HCT116 (cell line): ENCODE measurements around the gene TMEM187. TPM values are rescaled to one million over a fixed set of nuclear protein-coding genes. Genes with fewer than 3 reads are reported as not detected.

Experiments used
- ATAC-seq: fragments of 200-7000 bp; cut with Tn5 transposase; 2 replicates; pipeline ENCODE4 v1.9.1; 2020; ENCODE audit warnings: mild to moderate bottlenecking, moderate library complexity
- BruUV-seq: library from RNA; stranded (reverse); fragments of 400-500 nt; replicated peaks from 2 replicates; lab custom pipeline; 2021; lab: Mats Ljungman, UMichigan
- CTCF ChIA-PET: fragments of 300-600 bp; sonication (Branson Sonifier 250); formaldehyde crosslinking; loops from one replicate; lab custom pipeline; 2021; ENCODE audit warnings: antibody characterized with exemption; lab: Charles Lee
- POLR2A ChIA-PET: fragments of 300-600, 350-600 bp; sonication (Branson Sonifier 250); formaldehyde crosslinking; loops from one replicate; lab custom pipeline; 2021; ENCODE audit warnings: antibody characterized with exemption; lab: Charles Lee
- RAD21 ChIA-PET, 2 experiments: fragments of 300-600 bp; sonication (Branson Sonifier 250); formaldehyde crosslinking; loops; one replicate each; lab custom pipeline; 2023; ENCODE audit warnings: low total read pairs in 2 of 2; ENCODE audit not compliant: uncharacterized antibody in 2 of 2, unreplicated experiment in 2 of 2, low non-redundant PET in 1 of 2; lab: Charles Lee
- DNase-seq: peaks from one replicate; pipeline ENCODE4 v3.0.0-alpha.2; 2010; ENCODE audit warnings: low read depth, low spot score
- H2AFZ ChIP-seq: fragments of 200-600 bp; shearing (Covaris generic), sonication (generic); 2 replicates; pipeline ENCODE4 v1.6.1; 2017; ENCODE audit warnings: low read depth, mixed run types, mixed read lengths, antibody characterized with exemption, low read length; ENCODE audit not compliant: poor library complexity, severe bottlenecking
- H3K27ac ChIP-seq: 2 replicates; pipeline ENCODE4 v1.5.1; 2012; ENCODE audit warnings: low read depth, low read length
- H3K27me3 ChIP-seq: fragments of 200-600 bp; sonication (generic); 2 replicates; pipeline ENCODE4 v1.6.1; 2016; ENCODE audit warnings: mixed run types, low read length, mixed read lengths; ENCODE audit not compliant: insufficient read depth
- H3K36me3 ChIP-seq, 2 experiments: fragments of 200-500 bp in 1 of 2; fragments of 200-600 bp in 1 of 2; sonication (Bioruptor generic) in 1 of 2; sonication (generic) in 1 of 2; 2 replicates each; pipeline versions ENCODE4 v1.5.1 to v1.6.1; 2014 to 2016; ENCODE audit warnings: low read length in 2 of 2, inconsistent platforms in 1 of 2, mixed read lengths in 1 of 2, mixed run types in 1 of 2; ENCODE audit not compliant: insufficient read depth in 2 of 2, control insufficient read depth in 1 of 2
- H3K4me1 ChIP-seq, 2 experiments: fragments of 200-600 bp in 1 of 2; sonication (generic) in 1 of 2; 2 replicates each; pipeline versions ENCODE4 v1.5.1 to v1.6.1; 2012 to 2017; ENCODE audit warnings: low read length in 2 of 2, inconsistent platforms in 1 of 2, mild to moderate bottlenecking in 1 of 2, mixed read lengths in 1 of 2, mixed run types in 1 of 2, moderate library complexity in 1 of 2; ENCODE audit not compliant: insufficient read depth in 2 of 2, control insufficient read depth in 1 of 2
- H3K4me2 ChIP-seq: fragments of 200-600 bp; sonication (generic); 2 replicates; pipeline ENCODE4 v1.6.1; 2017; ENCODE audit warnings: mixed run types, low read length, mixed read lengths
- H3K4me3 ChIP-seq, 2 experiments: fragments of 200-600 bp in 1 of 2; sonication (generic) in 1 of 2; replicated peaks in 1 of 2; 2 replicates each; pipeline ENCODE4 v1.5.1; 2011 to 2016; ENCODE audit warnings: low read length in 2 of 2, control low read depth in 1 of 2, low read depth in 1 of 2, mild to moderate bottlenecking in 1 of 2, mixed read lengths in 1 of 2, mixed run types in 1 of 2
- H3K79me2 ChIP-seq: fragments of 200-600 bp; sonication (generic); 2 replicates; pipeline ENCODE4 v1.6.1; 2017; ENCODE audit warnings: mild to moderate bottlenecking, mixed run types, low read length, moderate library complexity, mixed read lengths; ENCODE audit not compliant: insufficient read depth
- H3K9ac ChIP-seq: fragments of 200-600 bp; sonication (generic); 2 replicates; pipeline ENCODE4 v1.6.1; 2016; ENCODE audit warnings: low read length, mixed read lengths
- H3K9me2 ChIP-seq: fragments of 200-600 bp; sonication (generic), shearing (Covaris generic); 2 replicates; pipeline ENCODE4 v1.6.1; 2017; ENCODE audit warnings: mixed run types, mild to moderate bottlenecking, moderate library complexity; ENCODE audit not compliant: insufficient read depth
- H3K9me3 ChIP-seq, 2 experiments: fragments of 200-500 bp in 1 of 2; fragments of 200-600 bp in 1 of 2; sonication (Bioruptor generic) in 1 of 2; sonication (generic) in 1 of 2; 2 replicates each; pipeline ENCODE4 v1.6.1; 2014 to 2017; ENCODE audit warnings: low read length in 2 of 2, mixed read lengths in 2 of 2, inconsistent platforms in 1 of 2, low read depth in 1 of 2, mild to moderate bottlenecking in 1 of 2, mixed run types in 1 of 2, moderate library complexity in 1 of 2; ENCODE audit not compliant: control insufficient read depth in 1 of 2, insufficient read depth in 1 of 2
- H4K20me1 ChIP-seq: fragments of 200-600 bp; sonication (generic), shearing (Covaris generic); 2 replicates; pipeline ENCODE4 v1.6.1; 2017; ENCODE audit warnings: mixed run types, mild to moderate bottlenecking, moderate library complexity; ENCODE audit not compliant: insufficient read depth
- CBX3 ChIP-seq: IDR thresholded peaks from 2 replicates; pipeline ENCODE4 v1.6.1; 2012; ENCODE audit warnings: low read depth
- EGR1 ChIP-seq: IDR thresholded peaks from 2 replicates; pipeline ENCODE4 v1.6.1; 2012; ENCODE audit warnings: low read depth
- ELF1 ChIP-seq: IDR thresholded peaks from 2 replicates; pipeline ENCODE4 v1.6.1; 2012; ENCODE audit warnings: low read depth, borderline replicate concordance
- JUND ChIP-seq: IDR thresholded peaks from 2 replicates; pipeline ENCODE4 v1.6.1; 2012
- POLR2A ChIP-seq: IDR thresholded peaks from 2 replicates; pipeline ENCODE4 v1.7.0; 2011; ENCODE audit warnings: borderline replicate concordance; ENCODE audit not compliant: insufficient read depth, insufficient read length; ENCODE audit errors: extremely low read depth
- SIN3A ChIP-seq: IDR thresholded peaks from 2 replicates; pipeline ENCODE4 v1.6.1; 2012; ENCODE audit warnings: low read depth
- TCF7L2 ChIP-seq: IDR thresholded peaks from 2 replicates; pipeline ENCODE4 v1.7.0; 2011; ENCODE audit warnings: borderline replicate concordance, inconsistent platforms; ENCODE audit not compliant: insufficient read depth, insufficient read length; ENCODE audit errors: extremely low read depth
- YY1 ChIP-seq: IDR thresholded peaks from 2 replicates; pipeline ENCODE4 v1.6.1; 2011; ENCODE audit warnings: low read length, low read depth, moderate library complexity, mild to moderate bottlenecking; ENCODE audit not compliant: insufficient replicate concordance; ENCODE audit errors: extremely low read depth
- ZNF274 ChIP-seq: fragments of 200-500 bp; sonication (Bioruptor generic); IDR thresholded peaks from 2 replicates; pipeline ENCODE4 v1.6.1; 2014; ENCODE audit warnings: mild to moderate bottlenecking, low read depth, low read length, inconsistent platforms
- intact Hi-C: fragments of 100-400 bp; cut with micrococcal nuclease; formaldehyde crosslinking; loops from 2 replicates; pipeline ENCODE4 v1.10.0; 2022
- total RNA-seq: library from RNA; stranded (reverse); gene quantifications from one replicate; pipeline ENCODE4 v1.2.1, GENCODE V29; 2021; ENCODE audit not compliant: unreplicated experiment
- TF ChIP-seq, protein P1 (sequence below): IDR thresholded peaks from 2 replicates; pipeline ENCODE4 v1.6.1; 2011; ENCODE audit warnings: mild to moderate bottlenecking, low read length, moderate library complexity; ENCODE audit not compliant: insufficient replicate concordance; ENCODE audit errors: extremely low read depth
- TF ChIP-seq, protein P2 (sequence below): IDR thresholded peaks from 2 replicates; pipeline ENCODE4 v1.6.1; 2012
- TF ChIP-seq, protein P3 (sequence below): IDR thresholded peaks from 2 replicates; pipeline ENCODE4 v1.6.1; 2012

The TMEM187 gene
- total RNA-seq, 1 experiment from 2014 or later = 12.6 TPM

- ChIA-PET CTCF (interaction anchor here (0.9 kb wide), 1 partner anchor 9 kb away, joined by 3 read pairs; no protein-coding TSS in a partner anchor), RAD21 (no interaction called here)
- peaks cover 8 to 12% of the 10 kb centered on the region in 2 experiments; a peak in 3 of 4 replicates for H3K4me1 ChIP-seq
Measured at GRCh38 chrX:154004315-154004714, 31.8 kb downstream of the TMEM187 start.

GRCh38 chrX:154006947-154007346 is 34.4 kb downstream of the TMEM187 start:
- H3K4me2 ChIP-seq = no peak overlapping the region
- ChIA-PET CTCF (no interaction called here), RAD21 (no interaction called here), POLR2A (no interaction called here)
- no peaks in the 10 kb centered on the region for H3K27me3 ChIP-seq
- TF ChIP-seq, protein P1, sequence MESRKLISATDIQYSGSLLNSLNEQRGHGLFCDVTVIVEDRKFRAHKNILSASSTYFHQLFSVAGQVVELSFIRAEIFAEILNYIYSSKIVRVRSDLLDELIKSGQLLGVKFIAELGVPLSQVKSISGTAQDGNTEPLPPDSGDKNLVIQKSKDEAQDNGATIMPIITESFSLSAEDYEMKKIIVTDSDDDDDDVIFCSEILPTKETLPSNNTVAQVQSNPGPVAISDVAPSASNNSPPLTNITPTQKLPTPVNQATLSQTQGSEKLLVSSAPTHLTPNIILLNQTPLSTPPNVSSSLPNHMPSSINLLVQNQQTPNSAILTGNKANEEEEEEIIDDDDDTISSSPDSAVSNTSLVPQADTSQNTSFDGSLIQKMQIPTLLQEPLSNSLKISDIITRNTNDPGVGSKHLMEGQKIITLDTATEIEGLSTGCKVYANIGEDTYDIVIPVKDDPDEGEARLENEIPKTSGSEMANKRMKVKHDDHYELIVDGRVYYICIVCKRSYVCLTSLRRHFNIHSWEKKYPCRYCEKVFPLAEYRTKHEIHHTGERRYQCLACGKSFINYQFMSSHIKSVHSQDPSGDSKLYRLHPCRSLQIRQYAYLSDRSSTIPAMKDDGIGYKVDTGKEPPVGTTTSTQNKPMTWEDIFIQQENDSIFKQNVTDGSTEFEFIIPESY = no peak
- TF ChIP-seq POLR2A = no peak
- no peaks in the 10 kb centered on the region for H3K79me2 ChIP-seq
- H3K27ac ChIP-seq = no peak overlapping the region
- H3K9ac ChIP-seq = no peak overlapping the region
- H3K36me3 ChIP-seq = no peaks in the 10 kb centered on the region
- peaks cover 5 to 21% of the 10 kb centered on the region in 2 experiments; a peak in 3 of 4 replicates for H3K4me1 ChIP-seq
- no peak overlapping the region for H2AFZ ChIP-seq
- intact Hi-C loops = no loop called here
- DNase-seq (no peak), ATAC-seq (no peak)
- BruUV-seq = no TSS peak
- no peak overlapping the region for H3K4me3 ChIP-seq
- H4K20me1 ChIP-seq = no peaks in the 10 kb centered on the region
- no peaks in the 10 kb centered on the region for H3K9me3 ChIP-seq
- no peaks in the 10 kb centered on the region for H3K9me2 ChIP-seq

More at GRCh38 chrX:154004315-154004714, 31.8 kb downstream of the TMEM187 start:
- intact Hi-C loops = no loop called here
- no peak for ATAC-seq
- H3K9ac ChIP-seq = no peak overlapping the region
- no peak for DNase-seq
- no peaks in the 10 kb centered on the region for H3K79me2 ChIP-seq
- H3K9me3 ChIP-seq = no peaks in the 10 kb centered on the region
- TF ChIP-seq ELF1 = no peak
- no peak for TF ChIP-seq JUND
- TF ChIP-seq EGR1 = no peak
- TF ChIP-seq ZNF274 = no peak
- TF ChIP-seq CBX3 = no peak
- TF ChIP-seq SIN3A = no peak
- TF ChIP-seq TCF7L2 = no peak
- TF ChIP-seq, protein P2, sequence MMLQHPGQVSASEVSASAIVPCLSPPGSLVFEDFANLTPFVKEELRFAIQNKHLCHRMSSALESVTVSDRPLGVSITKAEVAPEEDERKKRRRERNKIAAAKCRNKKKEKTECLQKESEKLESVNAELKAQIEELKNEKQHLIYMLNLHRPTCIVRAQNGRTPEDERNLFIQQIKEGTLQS = no peak
- TF ChIP-seq, protein P3, sequence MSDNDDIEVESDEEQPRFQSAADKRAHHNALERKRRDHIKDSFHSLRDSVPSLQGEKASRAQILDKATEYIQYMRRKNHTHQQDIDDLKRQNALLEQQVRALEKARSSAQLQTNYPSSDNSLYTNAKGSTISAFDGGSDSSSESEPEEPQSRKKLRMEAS = no peak
- TF ChIP-seq YY1 = no peak
- BruUV-seq = no TSS peak
- POLR2A ChIA-PET = interaction anchor here (0.6 kb wide), 1 partner anchor 365 kb away, joined by 3 read pairs; no protein-coding TSS in a partner anchor
- no peaks in the 10 kb centered on the region for H4K20me1 ChIP-seq
- no peaks in the 10 kb centered on the region for H3K36me3 ChIP-seq
- no peak overlapping the region for H2AFZ ChIP-seq
- no peak overlapping the region for H3K4me2 ChIP-seq
- no peak overlapping the region for H3K4me3 ChIP-seq
- H3K27me3 ChIP-seq = no peaks in the 10 kb centered on the region
- H3K9me2 ChIP-seq = no peaks in the 10 kb centered on the region
- no peak overlapping the region for H3K27ac ChIP-seq
